ENCODE data around the gene CCDC17.
A peak's percentile ranks its signal among the peaks of the same experiment; 100 is the strongest.

The CCDC17 gene

GRCh38 chr1:45660336-45660735 is 36.5 kb upstream of the CCDC17 start:
- DNase-seq (ENCODE audit: low read depth): no peak
- no peak overlapping the region for H3K4me3 ChIP-seq (ENCODE audit: low read length)
- TF ChIP-seq, protein P1, sequence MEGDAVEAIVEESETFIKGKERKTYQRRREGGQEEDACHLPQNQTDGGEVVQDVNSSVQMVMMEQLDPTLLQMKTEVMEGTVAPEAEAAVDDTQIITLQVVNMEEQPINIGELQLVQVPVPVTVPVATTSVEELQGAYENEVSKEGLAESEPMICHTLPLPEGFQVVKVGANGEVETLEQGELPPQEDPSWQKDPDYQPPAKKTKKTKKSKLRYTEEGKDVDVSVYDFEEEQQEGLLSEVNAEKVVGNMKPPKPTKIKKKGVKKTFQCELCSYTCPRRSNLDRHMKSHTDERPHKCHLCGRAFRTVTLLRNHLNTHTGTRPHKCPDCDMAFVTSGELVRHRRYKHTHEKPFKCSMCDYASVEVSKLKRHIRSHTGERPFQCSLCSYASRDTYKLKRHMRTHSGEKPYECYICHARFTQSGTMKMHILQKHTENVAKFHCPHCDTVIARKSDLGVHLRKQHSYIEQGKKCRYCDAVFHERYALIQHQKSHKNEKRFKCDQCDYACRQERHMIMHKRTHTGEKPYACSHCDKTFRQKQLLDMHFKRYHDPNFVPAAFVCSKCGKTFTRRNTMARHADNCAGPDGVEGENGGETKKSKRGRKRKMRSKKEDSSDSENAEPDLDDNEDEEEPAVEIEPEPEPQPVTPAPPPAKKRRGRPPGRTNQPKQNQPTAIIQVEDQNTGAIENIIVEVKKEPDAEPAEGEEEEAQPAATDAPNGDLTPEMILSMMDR (conservative IDR thresholded peaks at IDR 0.05; ENCODE audit: low read length): no peak

DNA sequence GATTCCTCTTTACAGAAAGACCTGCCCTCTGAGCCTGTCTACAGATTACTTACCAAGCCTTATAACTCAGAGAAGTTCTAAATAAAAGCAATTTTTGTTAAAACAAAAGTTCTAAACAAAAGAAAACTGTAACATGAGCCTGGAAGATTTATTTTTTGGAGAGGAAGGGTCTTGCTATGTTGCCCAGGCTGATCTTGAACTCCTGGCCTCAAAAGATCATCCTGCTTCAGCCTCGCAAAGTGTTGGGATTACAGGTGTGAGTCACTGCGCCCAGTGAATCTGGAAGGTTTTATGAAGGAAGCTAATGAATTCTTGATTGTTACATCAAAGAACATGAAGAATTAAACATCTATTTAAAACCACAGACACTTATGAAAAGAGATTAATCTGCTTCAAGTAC is 35.4 kb upstream of the CCDC17 start:
- TF ChIP-seq, protein P1 (conservative IDR thresholded peaks at IDR 0.05; ENCODE audit: low read length): no peak
- no peak for DNase-seq (ENCODE audit: low read depth)
- no peak overlapping the region for H3K4me3 ChIP-seq (ENCODE audit: low read length)

DNA sequence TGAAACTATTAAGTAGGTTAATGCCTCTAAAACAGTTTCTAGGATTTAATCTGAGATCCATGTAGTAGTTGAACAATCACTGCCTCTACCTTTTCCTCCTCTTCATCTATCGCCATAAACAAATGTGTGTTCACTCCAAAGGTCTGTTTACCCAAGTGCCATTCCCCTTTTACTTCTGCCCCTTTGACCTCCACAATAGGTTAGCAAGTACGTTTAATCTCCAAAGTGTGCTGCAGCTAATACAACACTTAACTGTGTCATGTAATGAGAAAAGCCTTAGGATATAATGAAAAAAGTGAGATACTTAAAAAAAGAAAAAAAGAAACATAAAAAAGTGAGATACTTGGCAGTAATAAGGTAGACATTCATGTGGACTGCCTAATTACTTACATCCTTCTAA is 34.3 kb upstream of the CCDC17 start:
- DNase-seq (ENCODE audit: low read depth): no peak
- TF ChIP-seq, protein P1 (conservative IDR thresholded peaks at IDR 0.05; ENCODE audit: low read length): no peak
- H3K4me3 ChIP-seq (ENCODE audit: low read length): no peak overlapping the region

GRCh38 chr1:45656573-45657226 is 32.8 kb upstream of the CCDC17 start:
- H3K4me3 ChIP-seq (ENCODE audit: low read length): no peak overlapping the region
- TF ChIP-seq, protein P1 (conservative IDR thresholded peaks at IDR 0.05; ENCODE audit: low read length): no peak
- no peak for DNase-seq (ENCODE audit: low read depth)

DNA sequence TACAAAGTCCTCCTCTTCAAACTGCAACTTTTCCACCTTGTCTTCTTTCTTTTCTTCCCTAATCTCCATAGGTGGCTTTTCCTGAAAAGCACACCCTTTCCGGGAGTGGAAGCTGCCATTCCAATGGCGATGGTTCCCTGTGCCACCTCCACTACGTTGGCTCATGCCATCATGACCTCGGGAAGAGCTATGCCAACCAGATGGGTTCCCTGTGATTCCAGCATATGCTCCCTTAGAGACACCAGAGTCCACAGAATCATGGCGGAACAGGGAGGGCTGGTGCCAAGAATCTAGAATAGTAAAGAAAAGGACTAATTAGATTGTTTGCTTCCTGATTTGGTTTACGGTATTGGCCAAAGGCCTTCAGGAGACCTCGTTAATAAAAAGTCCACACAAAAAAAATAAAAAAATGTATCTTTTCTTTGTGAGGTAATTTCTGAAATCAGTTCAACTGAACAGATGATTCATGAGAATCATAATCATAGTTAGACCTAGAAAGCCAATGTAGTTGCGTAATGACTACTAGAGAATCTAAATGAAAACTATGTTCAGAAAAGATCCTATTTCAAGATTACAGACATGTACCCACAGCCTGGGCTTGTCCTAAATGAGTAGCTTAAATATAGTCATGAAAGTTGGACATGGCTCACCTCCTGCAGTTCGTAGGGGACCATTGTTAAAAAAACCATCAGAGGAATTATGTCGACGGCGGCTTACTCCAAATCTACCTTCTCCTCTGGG is 30.9 kb upstream of the CCDC17 start:
- DNase-seq (ENCODE audit: low read depth): peak; percentile 34
- TF ChIP-seq, protein P1 (conservative IDR thresholded peaks at IDR 0.05; ENCODE audit: low read length): no peak
- no peak overlapping the region for H3K4me3 ChIP-seq (ENCODE audit: low read length)

GRCh38 chr1:45647248-45648021 is 23.6 kb upstream of the CCDC17 start:
- TF ChIP-seq, protein P1 (conservative IDR thresholded peaks at IDR 0.05; ENCODE audit: low read length): no peak
- no peak for DNase-seq (ENCODE audit: low read depth)

More at GRCh38 chr1:45647248-45648021, 23.6 kb upstream of the CCDC17 start:
- H3K4me3 ChIP-seq (ENCODE audit: low read length): no peak overlapping the region

All from AG10803 (cell line).